ENCODE results near the gene CUBN.

CUBN gene

GRCh38 chr10:17066807-17067206 lies 62.8 kb downstream of the CUBN start:
- no peak for DNase-seq

- DNase-seq, result no peak
Observed at GRCh38 chr10:17066000-17066399, 63.6 kb downstream of the CUBN start.

- no peak for DNase-seq
Observed at GRCh38 chr10:17065273-17065672, 64.3 kb downstream of the CUBN start.

GRCh38 chr10:17064435-17064834 lies 65.2 kb downstream of the CUBN start:
- DNase-seq, result no peak

- no peak for DNase-seq
Observed at GRCh38 chr10:17062955-17063484, 66.6 kb downstream of the CUBN start.

- no peak for DNase-seq
Observed at GRCh38 chr10:17062493-17062892, 67.1 kb downstream of the CUBN start.

GRCh38 chr10:17062009-17062408 lies 67.6 kb downstream of the CUBN start:
- DNase-seq, result no peak

GRCh38 chr10:17061418-17061817 lies 68.2 kb downstream of the CUBN start:
- DNase-seq, result no peak

GRCh38 chr10:17060289-17060688 lies 69.3 kb downstream of the CUBN start:
- no peak for DNase-seq

GRCh38 chr10:17059197-17059688 lies 70.4 kb downstream of the CUBN start:
- DNase-seq, result no peak

GRCh38 chr10:17058093-17058492 lies 71.5 kb downstream of the CUBN start:
- DNase-seq, result no peak

GRCh38 chr10:17056781-17057428 lies 72.7 kb downstream of the CUBN start:
- no peak for DNase-seq

- no peak for DNase-seq
Observed at GRCh38 chr10:17053513-17053912, 76.1 kb downstream of the CUBN start.

GRCh38 chr10:17053061-17053460 lies 76.5 kb downstream of the CUBN start:
- DNase-seq, result no peak

GRCh38 chr10:17051851-17052250 lies 77.8 kb downstream of the CUBN start:
- DNase-seq, result no peak

- no peak for DNase-seq
Observed at GRCh38 chr10:17049195-17049594, 80.4 kb downstream of the CUBN start.

- no peak for DNase-seq
Observed at GRCh38 chr10:17047908-17048307, 81.7 kb downstream of the CUBN start.

GRCh38 chr10:17046989-17047388 lies 82.6 kb downstream of the CUBN start:
- DNase-seq, result no peak

GRCh38 chr10:17043586-17043985 lies 86.0 kb downstream of the CUBN start:
- DNase-seq, result no peak

GRCh38 chr10:17041626-17042520 lies 87.7 kb downstream of the CUBN start:
- DNase-seq, result no peak

- DNase-seq, result no peak
Observed at GRCh38 chr10:17038627-17039026, 91.0 kb downstream of the CUBN start.

GRCh38 chr10:17037910-17038309 lies 91.7 kb downstream of the CUBN start:
- no peak for DNase-seq

GRCh38 chr10:17035446-17035845 lies 94.2 kb downstream of the CUBN start:
- no peak for DNase-seq

Measured in NCI-H1105 (cell line).